IPS-NIHi11 (cell line): ENCODE results near the gene SMG1.

ENCODE experiments used
- DNase-seq: peaks from one replicate; pipeline ENCODE4 v3.0.0; 2012; ENCODE audit warnings: mixed read lengths, low spot score

Gene SMG1

DNA sequence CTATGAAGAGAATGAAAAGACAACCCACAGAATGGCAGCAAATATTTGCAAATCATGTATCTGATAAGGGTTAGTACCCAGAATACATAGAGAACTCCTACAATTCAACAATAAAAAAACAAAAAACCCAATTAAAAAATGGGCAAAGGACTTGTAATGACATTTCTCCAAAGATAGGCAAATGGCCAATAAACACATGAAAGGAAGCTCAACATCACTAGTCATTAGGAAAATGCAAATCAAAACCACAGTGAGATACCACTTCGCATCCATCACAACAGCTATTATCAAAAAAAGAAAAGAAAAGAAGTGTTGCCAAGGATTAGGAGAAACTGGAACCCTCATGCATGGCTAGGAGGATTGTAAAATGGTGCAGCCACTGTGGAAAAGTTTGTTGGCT is 79.8 kb downstream of the SMG1 start:
- no peak for DNase-seq

DNA sequence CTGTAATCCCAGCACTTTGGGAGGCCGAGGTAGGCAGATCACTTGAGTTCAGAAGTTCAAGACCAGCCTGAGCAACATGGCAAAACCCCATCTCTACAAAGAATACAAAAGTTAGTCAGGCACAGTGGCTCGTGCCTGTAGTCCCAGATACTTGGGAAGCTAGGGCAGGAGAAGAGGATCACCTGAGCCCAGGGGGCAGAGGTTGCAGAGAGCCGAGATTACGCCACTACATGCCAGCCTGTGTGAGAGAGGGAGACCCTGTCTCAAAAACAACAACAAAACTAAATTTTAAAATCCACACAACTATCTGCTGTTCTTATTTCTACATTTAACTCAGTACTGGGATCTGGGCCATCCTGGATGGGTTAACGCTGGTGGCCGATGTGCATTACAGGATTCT is 83.6 kb downstream of the SMG1 start:
- no peak for DNase-seq

DNA sequence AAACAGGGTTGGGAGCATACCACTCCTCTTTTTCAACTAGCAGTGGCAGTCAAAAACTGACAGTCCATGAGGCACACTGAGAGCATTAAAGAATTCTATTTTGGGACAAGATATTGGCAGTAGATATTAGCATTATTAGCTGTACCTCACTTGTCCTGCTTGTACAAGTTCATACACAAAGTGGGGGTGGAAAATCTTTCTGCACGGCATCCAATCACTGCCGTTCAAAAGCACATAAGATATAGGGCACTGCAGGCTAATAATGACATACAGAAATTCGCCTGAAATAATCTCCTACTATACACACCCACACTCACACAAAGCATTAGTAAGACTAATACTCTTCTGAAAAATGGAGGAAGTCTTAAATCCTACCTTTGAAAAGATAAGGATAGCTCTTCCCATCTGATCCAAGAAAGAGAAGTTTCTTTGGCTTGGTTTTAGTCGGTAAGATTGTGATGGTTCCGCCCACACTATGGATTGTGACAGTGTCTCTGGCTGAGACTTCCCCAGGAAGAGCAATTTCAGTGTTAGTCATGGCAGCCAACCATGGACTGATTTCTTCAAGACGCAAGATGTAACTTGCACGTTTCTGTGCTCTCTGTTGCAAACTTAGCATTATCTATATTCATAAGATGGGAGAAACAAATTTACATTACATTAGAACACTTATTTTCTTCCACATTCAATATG is 84.2 kb downstream of the SMG1 start:
- no peak for DNase-seq

DNA sequence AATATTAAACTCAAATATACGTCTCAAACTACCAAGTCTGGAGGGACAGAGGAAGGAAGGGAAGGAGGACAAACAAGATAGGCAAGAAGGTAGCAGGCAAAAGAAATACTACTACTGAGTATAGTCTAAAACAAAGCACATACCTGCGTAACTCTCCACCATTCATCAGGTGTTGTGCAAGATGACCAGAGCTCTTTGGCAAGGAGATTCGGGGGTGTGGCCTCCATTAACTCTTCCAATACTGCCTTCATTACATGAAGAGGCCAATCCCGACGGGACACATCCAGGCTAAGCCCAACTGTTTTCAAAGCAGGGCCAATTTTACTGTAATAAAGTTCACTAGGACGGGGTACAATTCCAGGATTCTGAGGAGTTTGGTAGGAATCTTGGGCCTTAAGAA is 86.7 kb downstream of the SMG1 start:
- DNase-seq, result peak; percentile 60

DNA sequence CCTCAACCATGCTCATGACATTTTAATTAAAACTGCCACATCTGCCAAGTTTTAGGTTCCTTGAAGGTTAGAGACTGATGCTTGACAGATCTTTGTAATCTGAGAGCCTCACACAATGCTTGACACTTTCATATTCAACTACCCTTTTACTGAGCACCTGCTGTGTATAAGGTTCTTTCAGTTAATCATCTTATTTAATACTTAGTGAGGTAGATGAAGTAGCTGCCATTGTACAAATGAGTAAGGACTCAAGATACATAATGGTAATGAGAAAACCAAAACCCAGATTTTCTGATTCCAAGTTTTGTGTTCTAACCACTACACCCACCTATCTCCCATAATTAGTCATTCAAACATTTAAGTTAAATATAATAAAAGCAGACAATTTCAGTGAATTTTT is 89.5 kb downstream of the SMG1 start:
- no peak for DNase-seq

DNA sequence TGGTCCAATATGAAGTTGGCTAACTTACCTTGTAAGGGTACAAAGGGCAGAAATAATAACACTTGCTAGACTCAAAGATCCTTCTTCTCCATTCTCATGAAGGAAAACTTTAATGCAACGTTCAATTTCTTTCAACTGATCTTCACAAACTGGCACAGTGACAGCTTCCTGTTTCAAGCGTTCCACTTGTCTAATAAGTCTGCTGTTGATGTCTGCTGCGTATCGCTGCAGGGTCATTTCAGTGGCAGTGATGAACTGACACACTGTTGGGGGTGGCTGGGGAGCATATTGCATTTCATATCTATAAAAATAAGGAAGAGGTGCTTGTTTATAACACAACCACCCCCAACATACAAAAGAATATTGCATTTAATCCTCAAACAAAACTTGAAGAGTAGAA is 91.3 kb downstream of the SMG1 start:
- no peak for DNase-seq

DNA sequence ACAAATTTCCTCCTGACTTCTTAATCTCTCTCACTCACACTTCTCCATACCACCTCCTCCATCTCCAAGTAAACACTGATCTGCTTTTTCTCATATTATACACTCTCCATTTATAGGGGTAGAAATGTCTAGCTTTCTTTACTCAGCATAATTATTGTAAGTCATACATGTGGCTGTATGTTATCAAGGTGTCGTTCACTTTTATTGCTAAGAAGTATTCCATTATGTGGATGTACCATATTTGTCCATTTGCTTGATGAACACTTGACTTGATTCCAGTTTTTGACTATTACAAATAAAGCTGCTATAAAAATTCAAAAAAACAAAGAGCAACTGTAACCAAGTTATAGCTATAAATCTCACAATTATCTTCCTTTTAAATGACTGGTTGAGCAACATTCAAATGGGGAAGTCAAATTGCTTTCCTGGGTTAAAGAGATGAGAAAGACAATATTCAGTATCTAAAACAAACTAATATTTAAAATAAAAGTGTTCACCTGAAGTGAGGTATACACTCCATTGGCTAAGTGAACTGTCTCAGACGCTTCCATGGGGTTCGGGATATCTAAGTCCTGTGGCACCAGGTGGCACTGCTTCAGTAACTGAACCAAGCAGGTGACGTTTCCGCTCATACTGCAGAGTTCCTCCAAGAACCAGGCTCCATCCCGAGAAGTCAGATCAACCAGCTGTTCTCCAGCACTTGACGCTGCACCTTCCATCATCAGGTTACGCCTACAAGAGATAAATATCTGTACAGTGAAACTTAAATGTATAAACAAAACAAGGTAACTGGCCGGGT is 92.3 kb downstream of the SMG1 start:
- DNase-seq, result no peak

DNA sequence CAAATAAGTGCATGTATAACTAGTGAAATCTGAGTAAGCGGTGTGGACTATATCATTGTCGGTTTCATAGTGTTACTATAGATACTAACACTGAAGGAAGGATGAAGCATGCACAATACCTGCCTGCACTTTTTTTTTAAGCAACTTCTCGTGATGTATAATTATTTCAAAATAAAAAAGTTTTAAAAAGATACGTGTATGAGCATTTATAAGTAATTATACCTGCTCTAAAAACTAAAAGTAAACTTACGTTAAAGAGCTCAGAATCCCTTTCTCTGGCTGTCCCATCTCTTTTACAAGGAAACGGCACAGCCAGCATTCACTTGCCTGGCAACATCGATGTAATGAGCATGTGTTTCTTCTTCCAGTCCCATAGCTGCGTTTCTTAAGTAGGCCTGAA is 93.6 kb downstream of the SMG1 start:
- DNase-seq, result no peak

DNA sequence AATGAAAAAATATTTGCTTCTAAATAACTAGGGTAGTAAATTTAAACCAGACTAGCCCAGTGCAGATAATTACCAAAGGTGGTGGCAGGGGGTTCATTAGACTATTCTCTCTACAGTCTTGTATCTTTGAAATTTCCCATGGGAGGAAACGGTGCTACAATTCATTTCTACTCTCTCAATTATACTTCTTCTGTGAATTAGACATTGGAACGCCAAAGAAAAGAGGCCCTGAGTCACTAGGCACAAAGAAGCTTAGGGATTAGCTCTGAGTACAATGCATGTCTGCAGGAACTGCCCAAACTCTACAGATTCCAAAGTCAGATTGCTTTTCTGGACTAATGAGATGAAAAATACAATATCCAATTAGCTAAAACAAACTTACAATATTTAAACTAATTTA is 94.2 kb downstream of the SMG1 start:
- no peak for DNase-seq

DNA sequence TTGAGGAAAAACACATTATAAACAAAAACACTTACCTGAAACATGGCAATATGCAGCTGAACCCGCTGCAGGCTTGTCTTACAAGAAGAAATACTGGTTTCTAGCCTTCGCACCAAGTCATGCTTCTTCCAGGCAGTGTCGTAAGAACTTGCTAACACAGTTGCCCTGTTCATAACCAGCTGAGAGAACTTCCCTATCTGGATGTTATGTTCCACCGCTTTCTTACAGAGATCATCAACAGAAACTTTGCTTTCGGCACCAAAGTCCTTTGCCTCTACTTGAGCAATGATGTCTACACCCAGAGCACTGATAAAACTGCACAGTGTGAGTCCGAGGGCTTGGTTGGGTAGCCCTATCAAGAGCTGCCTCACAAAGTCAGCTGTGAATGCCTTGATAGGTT is 97.0 kb downstream of the SMG1 start:
- no peak for DNase-seq

DNA sequence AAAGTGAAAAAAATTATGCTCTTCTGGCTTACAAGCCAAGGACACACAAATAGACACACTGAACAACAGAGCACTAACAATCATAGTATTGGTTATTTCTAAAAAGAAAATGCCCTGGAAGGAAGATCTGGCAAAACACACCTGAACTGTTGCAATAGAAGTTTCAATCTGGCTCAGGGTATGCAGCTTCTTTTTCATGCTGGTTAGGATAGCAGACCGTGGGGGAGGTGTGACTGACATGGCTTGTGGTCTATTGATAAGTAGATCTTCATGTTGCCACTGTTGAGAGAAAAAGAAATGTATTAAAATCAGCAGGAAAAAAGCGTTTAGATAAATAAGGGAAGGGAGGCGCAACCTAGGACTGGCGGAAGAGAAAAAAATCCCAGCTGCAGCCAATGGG is 98.3 kb downstream of the SMG1 start:
- DNase-seq, result no peak

DNA sequence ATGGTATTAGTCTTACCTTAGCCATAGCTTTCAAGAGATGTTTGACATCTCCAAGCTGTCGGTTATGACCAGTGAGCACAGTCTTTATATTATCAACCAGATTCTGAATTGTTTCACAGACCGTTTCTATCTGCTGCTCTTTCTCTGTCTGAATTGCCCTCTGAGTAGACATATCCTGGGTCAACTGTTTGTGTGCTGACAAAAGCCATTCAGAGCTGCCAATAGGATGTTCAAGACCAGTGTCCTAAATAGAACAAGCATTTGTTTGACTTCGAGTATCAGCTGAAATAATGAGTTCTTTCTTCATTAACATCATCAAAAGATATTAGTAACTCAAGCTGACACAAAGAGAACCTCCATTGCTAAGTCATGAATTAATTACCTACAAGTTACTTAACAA is 109.9 kb downstream of the SMG1 start:
- DNase-seq, result no peak

DNA sequence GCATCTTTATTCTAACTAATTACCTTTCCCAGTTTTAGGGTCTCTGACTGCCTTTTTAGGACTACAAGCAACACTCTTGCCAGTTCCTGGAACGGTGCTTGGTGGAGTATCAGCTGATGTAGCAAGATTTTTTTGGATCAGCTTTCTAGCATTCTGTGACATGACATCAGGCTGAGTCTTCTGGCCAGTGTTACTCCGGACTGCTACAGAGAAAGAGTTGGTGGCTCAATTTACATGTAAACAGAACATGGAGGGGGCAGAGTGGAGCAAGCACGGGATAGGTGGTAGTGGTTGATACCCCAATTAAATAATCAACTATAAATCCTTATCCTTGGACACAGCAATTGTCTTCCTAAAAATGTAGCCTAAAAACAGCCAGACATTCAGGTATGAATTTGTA is 114.3 kb downstream of the SMG1 start:
- DNase-seq, result no peak

DNA sequence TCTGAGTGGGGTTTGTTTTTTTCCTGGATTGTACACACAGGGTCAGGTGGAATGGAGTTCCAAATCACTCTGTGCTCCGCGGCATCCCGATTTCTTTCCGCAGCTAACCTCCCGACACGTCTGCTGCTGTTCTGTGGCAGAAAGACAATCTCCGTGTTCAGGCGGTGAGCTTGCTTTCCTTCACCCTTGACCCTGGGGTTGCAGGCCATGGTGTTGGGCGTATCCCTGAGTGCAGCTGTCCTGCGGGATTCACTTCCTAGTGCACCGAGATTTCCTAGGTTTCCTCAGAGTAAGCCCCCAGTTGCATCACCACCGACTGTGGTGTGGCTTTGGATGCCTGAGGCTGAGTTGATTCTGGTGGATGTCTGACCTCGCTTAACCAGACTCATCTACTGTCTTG is 117.0 kb downstream of the SMG1 start:
- no peak for DNase-seq

DNA sequence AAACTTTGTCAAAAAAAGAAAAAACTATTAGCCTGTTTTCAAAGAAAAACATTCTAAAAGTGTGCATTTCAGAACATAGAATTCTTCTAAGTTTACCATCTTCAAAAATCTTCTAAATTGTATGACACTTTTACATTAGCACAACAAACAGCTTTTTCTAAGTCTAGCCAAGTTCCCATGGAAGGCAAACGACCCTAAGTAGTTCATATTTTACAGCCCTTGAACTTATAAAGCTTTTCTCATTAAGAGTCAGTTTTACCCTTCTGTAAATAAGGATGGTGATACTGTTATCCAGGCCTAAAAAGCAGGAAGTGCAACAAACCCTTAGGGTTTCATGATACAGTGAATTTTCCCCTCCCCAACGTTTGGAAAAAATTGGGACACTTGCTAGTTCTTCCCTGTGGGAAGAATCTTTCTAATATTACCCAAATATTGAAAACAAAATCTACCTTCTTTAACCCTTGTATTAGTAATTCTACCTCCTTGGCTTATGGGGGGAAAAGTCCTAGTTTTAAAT is 120.9 kb downstream of the SMG1 start:
- DNase-seq, result no peak

DNA sequence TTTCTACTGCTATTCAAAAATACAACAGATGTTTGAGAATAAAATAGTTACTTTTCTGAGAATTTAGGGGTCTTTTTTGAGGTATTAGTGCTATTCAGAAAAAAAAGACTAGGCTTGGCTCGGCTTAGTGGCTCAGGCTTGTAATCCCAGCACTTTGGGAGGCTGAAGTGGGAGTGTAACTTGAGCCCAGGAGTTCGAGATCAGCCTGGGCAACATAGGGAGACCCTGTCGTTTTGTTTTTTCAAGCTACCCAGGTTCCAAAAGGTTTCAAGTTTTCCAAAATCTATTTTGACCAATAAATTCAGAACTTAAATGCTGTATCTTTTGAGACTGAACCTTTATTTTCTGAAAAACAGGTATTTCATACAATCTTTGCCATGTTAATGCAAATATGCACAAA is 121.7 kb downstream of the SMG1 start:
- no peak for DNase-seq

DNA sequence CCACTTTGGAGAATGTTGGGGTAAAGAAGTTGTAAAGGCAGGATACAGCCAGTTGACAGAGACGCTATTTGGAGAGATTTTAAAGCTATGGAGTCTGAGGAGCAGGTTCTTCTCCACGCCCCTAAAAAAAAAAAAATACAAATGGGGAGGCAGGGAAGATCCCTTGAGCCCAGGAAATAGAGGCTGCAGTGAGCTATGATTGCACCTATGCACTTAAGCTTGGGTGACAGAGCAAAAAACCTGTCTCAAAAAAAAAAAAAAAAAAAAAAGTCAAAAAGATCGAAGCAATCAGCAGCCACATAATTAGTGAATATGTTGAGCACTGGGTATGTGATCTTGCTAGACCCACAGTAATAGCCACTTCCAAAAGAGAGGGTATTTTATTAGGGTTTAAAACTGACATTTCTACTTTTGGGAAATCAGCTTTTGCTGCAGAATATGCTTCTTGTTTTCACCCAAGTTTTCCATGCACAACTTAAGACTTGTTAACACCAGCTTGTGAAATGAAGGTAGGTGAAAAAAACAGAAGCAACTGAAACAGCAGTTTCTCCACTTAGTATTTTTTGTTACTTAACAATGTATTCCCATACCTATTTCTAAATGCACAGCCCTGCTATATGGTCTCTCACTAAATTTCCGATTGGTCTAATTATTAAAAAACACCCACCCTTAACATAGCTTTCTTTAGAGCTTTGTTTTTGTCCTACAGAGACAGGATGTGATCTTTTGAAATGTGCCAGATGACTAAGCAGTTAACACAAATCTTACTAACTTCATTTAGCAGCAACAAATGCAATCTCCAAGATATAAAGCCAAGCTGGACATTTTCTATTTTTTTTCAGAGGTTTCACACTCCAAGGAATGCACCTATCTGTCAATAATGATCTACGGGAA is 122.4 kb downstream of the SMG1 start:
- DNase-seq, result no peak

DNA sequence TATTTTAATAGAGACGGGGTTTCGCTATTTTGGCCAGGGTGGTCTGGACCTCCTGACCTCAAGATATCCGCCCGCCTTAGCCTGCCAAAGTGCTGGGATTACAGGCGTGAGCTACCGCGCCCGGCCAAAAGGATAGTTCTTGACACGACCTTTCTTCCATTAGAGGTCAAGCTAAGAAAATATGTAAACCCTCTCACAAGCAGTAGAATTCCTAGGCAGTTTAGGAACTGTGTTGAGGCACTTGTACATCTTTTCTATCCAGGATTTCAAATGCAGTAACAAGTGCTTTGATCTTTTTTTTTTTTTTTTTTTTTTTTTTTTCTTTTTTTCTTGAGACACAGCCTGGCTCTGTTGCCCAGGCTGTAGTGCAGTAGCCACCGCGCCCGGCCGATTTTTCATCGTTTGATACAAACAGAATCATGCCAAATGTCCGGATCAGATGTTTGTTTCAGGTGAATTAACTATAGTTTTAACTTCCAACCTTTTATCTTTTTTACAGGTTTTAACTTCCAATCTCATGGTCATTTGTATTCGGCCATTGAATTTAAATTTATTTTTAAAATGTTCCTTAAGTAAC is 123.4 kb downstream of the SMG1 start:
- DNase-seq, result no peak

DNA sequence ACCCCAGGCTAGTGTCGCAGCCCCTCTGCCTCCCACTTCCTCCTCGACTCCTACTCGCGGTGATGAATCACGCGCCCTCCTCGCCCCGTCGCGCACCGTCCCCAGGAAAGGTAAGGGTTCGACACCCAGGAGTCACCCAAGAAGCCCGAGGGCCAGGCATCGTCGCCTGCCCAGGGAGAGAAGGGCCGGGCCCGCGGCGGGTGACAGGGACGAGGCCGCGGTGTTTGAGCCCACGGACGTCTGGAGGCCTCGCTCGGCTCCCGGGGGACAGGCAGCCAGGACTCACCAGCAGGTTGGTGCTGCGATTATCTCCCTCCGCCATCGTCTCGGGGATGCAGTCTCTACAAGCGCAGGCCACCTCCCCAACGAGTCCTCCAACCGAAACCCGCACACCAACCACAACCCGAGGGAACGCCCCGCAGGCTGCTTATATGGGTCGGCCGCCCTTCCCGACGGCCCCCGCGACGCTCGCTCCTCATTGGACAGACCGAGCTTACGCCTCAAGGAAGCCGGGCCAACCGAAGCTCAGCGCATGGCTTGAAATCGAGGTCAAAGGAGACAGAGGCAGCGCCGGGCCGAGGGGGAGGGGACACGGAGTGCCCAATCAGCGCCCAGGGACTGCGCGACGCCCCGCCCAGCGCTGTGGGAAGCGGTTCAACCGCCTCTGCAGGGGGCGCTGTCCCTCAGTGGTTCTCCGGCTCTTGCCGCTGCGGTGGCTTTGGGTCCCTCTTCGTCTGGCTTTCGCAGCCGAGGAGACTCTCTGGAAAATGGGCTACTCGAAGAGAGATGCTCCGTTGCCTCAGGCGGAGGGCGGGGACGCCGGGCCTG is 124.8 kb downstream of the SMG1 start, which contains the start of gene ARL6IP1:
Gene ARL6IP1, minus strand, starts transcription at position 405 of the 828 bp plus-strand sequence. Its CDS starts 83 bp downstream, at position 322.
- peak; percentile 98 for DNase-seq

DNA sequence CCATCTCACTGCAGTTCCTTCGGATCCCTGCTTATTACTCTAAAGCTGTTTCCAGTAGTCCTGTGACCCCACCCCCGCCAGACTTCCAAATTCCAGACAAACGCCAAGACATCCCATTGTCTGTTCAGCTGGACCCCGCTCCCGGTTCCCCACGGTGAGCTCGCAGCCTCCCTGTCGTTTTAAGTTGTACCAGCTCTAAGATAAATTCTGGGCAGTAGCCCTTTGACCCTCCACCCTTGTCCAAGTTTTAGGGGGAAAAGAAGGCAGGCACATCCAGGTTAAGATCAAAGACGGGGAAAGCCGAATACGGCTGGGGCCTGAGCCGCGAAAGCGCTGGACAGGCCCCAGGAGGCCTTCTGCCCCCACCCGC is 125.4 kb downstream of the SMG1 start:
- peak; percentile 17 for DNase-seq

DNA sequence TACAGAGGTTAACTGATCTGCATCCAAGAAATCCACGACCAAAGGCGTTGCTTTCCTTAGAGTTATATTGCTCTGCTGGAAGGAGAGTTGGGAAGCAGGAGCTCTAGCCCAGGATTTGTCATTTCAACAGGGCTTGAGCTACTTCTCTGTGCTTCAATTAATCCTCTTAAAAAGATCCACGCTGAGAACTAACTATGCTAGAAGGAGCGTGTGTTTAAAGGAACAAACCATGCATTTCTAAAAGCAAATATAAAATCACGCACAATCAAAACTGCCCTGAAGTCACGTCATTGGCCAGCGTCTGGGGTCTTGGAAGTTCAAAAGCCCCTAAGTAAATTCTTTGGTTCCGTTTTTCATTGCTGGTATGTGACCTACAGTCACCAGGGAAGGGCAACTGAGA is 125.9 kb downstream of the SMG1 start:
- DNase-seq, result no peak
